Osteoblast (primary cell): Measurements from ENCODE around the gene PRR13. TPM values are rescaled to one million over a fixed set of nuclear protein-coding genes. Genes with fewer than 3 reads are reported as not detected.
A peak's percentile ranks its signal among the peaks of the same experiment; 100 is the strongest.

Experiments used
- DNase-seq: peaks from one replicate; pipeline ENCODE4 v3.0.0; 2011; ENCODE audit warnings: low spot score, mixed read lengths; ENCODE audit not compliant: insufficient read length; ENCODE audit errors: missing footprints
- H2AFZ ChIP-seq: 2 replicates; pipeline ENCODE4 v1.6.0; 2011; ENCODE audit warnings: mild to moderate bottlenecking, low read length
- H3K27ac ChIP-seq: 2 replicates; pipeline ENCODE4 v1.5.1; 2011; ENCODE audit warnings: mild to moderate bottlenecking, low read depth, low read length, moderate library complexity
- H3K27me3 ChIP-seq: 2 replicates; pipeline ENCODE4 v1.6.0; 2012; ENCODE audit warnings: mild to moderate bottlenecking, control low read depth, inconsistent platforms, low read length, moderate library complexity; ENCODE audit not compliant: insufficient read depth
- H3K36me3 ChIP-seq: 2 replicates; pipeline ENCODE4 v1.5.1; 2011; ENCODE audit warnings: mild to moderate bottlenecking, low read length, control low read depth, moderate library complexity; ENCODE audit not compliant: insufficient read depth
- H3K4me1 ChIP-seq: 2 replicates; pipeline ENCODE4 v1.5.1; 2011; ENCODE audit warnings: mild to moderate bottlenecking, low read length, control low read depth, moderate library complexity; ENCODE audit not compliant: insufficient read depth
- H3K4me2 ChIP-seq: 2 replicates; pipeline ENCODE4 v1.6.0; 2011; ENCODE audit warnings: mild to moderate bottlenecking, low read length; ENCODE audit not compliant: insufficient read depth
- H3K4me3 ChIP-seq: fragments of 200-600 bp; sonication (generic); 3 replicates; pipeline ENCODE4 v1.5.1; 2012; ENCODE audit warnings: mild to moderate bottlenecking, low read length, inconsistent platforms; ENCODE audit not compliant: insufficient read depth
- H3K79me2 ChIP-seq: 2 replicates; pipeline ENCODE4 v1.6.0; 2012; ENCODE audit warnings: mild to moderate bottlenecking, low read length, control low read depth, inconsistent platforms; ENCODE audit not compliant: insufficient read depth
- H3K9me3 ChIP-seq: 2 replicates; pipeline ENCODE4 v1.5.1; 2011; ENCODE audit warnings: low read depth, low read length, control low read depth
- H4K20me1 ChIP-seq: 2 replicates; pipeline ENCODE4 v1.6.0; 2012; ENCODE audit warnings: mild to moderate bottlenecking, low read length, control low read depth; ENCODE audit not compliant: insufficient read depth
- total RNA-seq: library from RNA; depleted of rRNA; stranded (reverse); fragments of >200 nt; gene quantifications from 2 replicates; pipeline ENCODE4 v1.2.3, GENCODE V29; 2012
- TF ChIP-seq, protein P1 (sequence below): IDR thresholded peaks from 2 replicates; pipeline ENCODE4 v1.5.1; 2011; ENCODE audit warnings: mild to moderate bottlenecking, low read depth, low read length, moderate library complexity; ENCODE audit errors: extremely low read depth

Gene PRR13
- total RNA-seq, 1 donor, result 55.0 TPM

DNA sequence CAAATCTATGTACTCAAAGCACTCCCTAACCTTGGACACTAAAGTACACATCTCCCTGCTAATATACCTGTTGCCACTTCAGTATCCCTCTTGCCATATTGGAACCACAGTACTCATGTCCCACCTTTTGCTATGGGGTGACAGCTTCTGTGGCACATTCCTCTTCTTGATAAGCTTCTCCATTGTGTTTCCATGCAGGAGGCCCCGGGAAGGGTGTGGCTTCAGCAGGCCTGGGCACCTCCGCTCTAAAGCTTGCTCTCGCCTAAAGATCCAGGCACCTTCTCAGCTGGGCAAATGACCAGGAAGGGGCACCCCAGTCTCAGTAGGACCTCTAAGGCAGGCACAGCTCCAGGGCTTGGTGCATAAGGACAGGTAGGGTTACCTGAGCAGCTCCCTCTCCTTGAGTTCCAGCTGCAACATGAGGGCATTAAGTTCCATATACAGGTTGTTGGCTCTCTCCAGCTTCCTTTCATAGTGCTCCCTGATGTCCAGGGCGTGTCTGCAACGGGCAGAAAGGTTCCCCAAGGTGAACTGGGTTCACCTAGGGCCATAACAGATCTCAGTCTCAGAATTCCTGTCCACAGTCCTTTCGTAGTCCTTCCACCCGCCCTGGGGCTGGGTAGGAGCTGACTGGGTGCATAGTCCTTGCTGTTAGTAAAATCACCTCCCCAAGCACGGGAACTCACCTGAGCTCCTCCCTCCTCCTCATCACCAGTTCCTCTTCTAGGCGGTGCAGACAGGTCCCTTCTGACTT lies 41.9 kb downstream of the PRR13 start:
- Histone ChIP-seq H3K79me2 (peaks cover 39% of the 10 kb centered on the region), H3K4me1 (peaks cover 35% of the 10 kb centered on the region), H4K20me1 (peaks cover 66% of the 10 kb centered on the region), H3K9me3 (no peaks in the 10 kb centered on the region), H3K4me2 (no peak overlapping the region), H2AFZ (no peak overlapping the region), H3K4me3 (no peak overlapping the region), H3K36me3 (peaks cover 96% of the 10 kb centered on the region), H3K27ac (no peak overlapping the region), H3K27me3 (no peaks in the 10 kb centered on the region)
- TF ChIP-seq, protein P1, sequence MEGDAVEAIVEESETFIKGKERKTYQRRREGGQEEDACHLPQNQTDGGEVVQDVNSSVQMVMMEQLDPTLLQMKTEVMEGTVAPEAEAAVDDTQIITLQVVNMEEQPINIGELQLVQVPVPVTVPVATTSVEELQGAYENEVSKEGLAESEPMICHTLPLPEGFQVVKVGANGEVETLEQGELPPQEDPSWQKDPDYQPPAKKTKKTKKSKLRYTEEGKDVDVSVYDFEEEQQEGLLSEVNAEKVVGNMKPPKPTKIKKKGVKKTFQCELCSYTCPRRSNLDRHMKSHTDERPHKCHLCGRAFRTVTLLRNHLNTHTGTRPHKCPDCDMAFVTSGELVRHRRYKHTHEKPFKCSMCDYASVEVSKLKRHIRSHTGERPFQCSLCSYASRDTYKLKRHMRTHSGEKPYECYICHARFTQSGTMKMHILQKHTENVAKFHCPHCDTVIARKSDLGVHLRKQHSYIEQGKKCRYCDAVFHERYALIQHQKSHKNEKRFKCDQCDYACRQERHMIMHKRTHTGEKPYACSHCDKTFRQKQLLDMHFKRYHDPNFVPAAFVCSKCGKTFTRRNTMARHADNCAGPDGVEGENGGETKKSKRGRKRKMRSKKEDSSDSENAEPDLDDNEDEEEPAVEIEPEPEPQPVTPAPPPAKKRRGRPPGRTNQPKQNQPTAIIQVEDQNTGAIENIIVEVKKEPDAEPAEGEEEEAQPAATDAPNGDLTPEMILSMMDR, result no peak
- DNase-seq, result peak; percentile 3

DNA sequence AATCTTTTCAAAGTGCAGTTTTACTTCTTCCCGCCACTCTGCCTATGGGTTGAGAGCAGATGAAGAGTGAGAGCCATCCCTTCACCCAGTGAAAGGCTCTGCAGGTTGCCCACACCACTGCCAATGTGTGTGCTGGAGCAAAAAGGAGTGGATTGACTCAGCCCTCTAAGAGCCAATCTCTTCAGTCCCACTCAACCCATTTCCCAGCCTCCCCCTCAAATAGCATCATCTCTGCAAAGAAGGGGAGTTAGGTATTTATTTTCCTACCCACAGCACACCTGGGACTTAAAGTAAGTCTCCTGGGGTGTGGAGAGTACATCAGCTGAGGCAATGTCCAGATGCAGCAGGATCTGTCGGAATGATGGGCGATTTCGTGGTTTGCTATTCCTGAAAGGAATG lies 42.4 kb downstream of the PRR13 start:
- no peak overlapping the region for H3K4me2 ChIP-seq
- H3K4me1 ChIP-seq, result peaks cover 29% of the 10 kb centered on the region
- TF ChIP-seq, protein P1, result no peak
- no peaks in the 10 kb centered on the region for H3K9me3 ChIP-seq
- H2AFZ ChIP-seq, result no peak overlapping the region
- H3K4me3 ChIP-seq, result no peak overlapping the region
- peaks cover 35% of the 10 kb centered on the region for H3K79me2 ChIP-seq
- H3K36me3 ChIP-seq, result peaks cover 90% of the 10 kb centered on the region
- H4K20me1 ChIP-seq, result peaks cover 62% of the 10 kb centered on the region
- H3K27ac ChIP-seq, result peak overlapping the region; percentile 13
- H3K27me3 ChIP-seq, result no peaks in the 10 kb centered on the region
- DNase-seq, result peak; percentile 63

DNA sequence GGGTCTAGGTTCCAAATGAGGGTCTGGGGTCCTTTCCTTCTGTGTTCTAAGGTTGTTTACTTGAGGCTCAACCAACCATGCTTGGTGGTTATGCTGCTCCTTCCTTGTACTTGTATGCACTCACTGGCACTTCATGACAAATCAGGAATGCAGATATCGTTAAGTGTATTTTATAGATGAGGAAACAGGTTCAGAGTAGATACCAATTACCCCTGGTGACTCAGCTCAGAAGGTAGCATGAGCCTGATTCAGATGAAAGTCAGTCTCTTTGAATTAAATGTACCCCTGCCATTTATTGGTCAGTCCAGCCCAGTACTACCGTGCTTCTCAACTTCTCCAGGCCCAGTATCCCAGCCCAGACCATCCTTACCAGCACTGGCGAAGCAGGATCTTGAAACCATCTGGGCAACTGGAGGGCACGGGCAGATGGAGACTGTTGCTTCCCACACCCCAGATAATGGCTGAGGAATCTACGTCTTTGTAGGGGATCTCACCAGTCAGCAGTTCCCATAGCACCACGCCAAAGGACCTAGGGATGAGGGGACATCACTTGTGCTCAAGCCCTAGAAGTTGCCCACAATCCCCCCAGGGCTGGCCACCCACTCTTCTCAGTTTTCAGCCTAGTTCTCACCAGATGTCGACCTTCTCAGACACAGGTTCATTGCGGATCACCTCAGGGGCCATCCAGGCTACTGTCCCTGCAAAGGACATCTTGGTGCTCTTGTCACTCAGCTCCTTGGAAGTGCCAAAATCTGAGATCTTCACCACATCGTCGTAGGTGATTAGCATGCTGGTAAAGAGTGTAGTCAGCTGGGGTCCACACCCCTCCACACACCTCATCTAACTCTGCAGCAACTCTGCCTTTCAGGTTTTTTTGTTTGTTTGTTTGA lies 43.4 kb downstream of the PRR13 start:
- H3K27ac ChIP-seq, result peak overlapping the region; percentile 10
- peaks cover 55% of the 10 kb centered on the region for H4K20me1 ChIP-seq
- no peak overlapping the region for H2AFZ ChIP-seq
- no peak overlapping the region for H3K4me3 ChIP-seq
- peak; percentile 43 for DNase-seq
- peaks cover 39% of the 10 kb centered on the region for H3K79me2 ChIP-seq
- H3K27me3 ChIP-seq, result no peaks in the 10 kb centered on the region
- H3K36me3 ChIP-seq, result peaks cover 81% of the 10 kb centered on the region
- H3K9me3 ChIP-seq, result no peaks in the 10 kb centered on the region
- TF ChIP-seq, protein P1, result no peak
- H3K4me1 ChIP-seq, result peaks cover 20% of the 10 kb centered on the region
- no peak overlapping the region for H3K4me2 ChIP-seq
